ENCODE measurements around the gene WDR73. TPM values are rescaled to one million over a fixed set of nuclear protein-coding genes. Genes with fewer than 3 reads are reported as not detected.
A peak's percentile ranks its signal among the peaks of the same experiment; 100 is the strongest.

The WDR73 gene
- polyA plus RNA-seq, 2 of the 4 experiments (the other 2 are of a cell fraction), result 41.0 to 44.7 TPM

DNA sequence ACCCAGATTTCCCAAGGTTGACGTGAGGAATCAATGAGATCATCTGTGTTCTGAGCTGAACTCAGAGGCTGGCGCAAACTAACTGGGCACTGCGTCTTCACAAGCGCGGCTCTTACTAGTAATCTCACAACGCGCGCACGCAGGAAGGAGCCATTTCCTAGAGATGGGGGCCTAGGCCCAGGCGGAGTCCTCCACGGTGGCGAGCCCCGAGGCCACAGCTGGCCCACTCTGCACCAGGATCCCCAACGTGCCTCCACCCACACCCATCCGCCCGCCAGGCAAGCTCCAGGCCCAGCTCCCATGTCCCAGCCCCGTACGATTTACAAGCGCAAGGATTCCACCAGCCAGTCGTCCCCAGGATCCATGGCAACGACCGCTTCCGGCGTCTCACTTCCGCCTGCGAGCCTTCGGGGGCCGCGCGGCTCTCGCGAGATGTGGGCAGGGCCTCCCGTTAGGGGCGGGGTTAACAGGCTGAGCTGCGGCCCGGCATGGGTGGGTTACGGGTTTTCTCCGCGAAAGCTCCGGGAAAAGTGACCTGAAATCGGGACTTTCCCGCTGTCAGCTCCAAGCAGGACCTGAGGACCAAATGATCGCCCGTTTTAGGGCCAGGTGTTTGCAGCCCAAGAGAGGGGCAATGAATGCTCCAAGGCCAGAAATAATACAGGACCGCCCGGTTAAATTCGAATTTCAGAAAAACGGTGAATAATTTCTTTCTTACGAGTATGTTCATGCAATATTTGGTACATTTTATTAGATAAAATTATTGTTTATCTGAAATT is at the start of gene WDR73 (continued):
- TF ChIP-seq HOXB13 (CRISPR knock-in tag; IDR thresholded peaks at IDR 0.05; ENCODE audit: low read depth) (no peak), NFE2L2 (conservative IDR thresholded peaks at IDR 0.05; ENCODE audit: low read length) (no peak), EP300 (IDR thresholded peaks at IDR 0.05) (no peak), JUN (IDR thresholded peaks at IDR 0.05) (peak; percentile 83 to 84), ELK1 (IDR thresholded peaks at IDR 0.05; ENCODE audit: low read depth, low read length) (peak; percentile 27; the same call in 1 of the 2 replicates)
- TF ChIP-seq, protein P1, sequence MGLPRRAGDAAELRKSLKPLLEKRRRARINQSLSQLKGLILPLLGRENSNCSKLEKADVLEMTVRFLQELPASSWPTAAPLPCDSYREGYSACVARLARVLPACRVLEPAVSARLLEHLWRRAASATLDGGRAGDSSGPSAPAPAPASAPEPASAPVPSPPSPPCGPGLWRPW (IDR thresholded peaks at IDR 0.05), result no peak

DNA sequence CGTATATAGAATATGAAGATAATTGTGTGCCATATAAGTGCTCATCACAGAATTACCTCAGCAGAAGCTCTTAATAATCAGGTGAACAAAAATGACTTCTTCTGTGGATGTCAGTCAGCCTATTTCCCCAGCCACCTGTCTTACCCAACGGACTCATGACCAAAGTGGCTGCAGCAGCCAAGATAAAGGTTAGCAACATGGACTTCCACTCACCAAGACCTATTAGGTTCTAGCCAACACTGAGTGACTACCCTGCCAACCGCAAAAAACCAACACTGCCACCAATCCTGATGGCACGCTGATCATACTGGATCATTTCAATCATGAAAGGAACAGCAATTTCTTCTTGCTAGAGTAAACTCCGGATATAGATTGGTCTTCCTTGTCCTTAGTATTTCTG is 49.7 kb upstream of the WDR73 start:
- Histone ChIP-seq H3K27ac (no peak overlapping the region), H3K4me1 (peaks cover 26% of the 10 kb centered on the region), H3K9me3 (no peaks in the 10 kb centered on the region), H3K4me3 (no peak overlapping the region), H3K4me2 (no peak overlapping the region)
- FAIRE-seq, result no peak
- ChIA-PET CTCF (interaction anchor here (0.8 to 3.8 kb wide), 4 partner anchors 46 to 232 kb away, joined by 4 to 23 read pairs (median 6); partner anchors contain the start of gene NMB), POLR2A (interaction anchor here (0.6 to 1.6 kb wide), 2 partner anchors 12 to 46 kb away, joined by 4 to 5 read pairs; partner anchors contain the start of genes NMB and SEC11A)
- TF ChIP-seq MAX (IDR thresholded peaks at IDR 0.05) (no peak), ZC3H11A (IDR thresholded peaks at IDR 0.05) (no peak), GATA3 (IDR thresholded peaks at IDR 0.05; ENCODE audit: borderline replicate concordance) (no peak), MAFK (IDR thresholded peaks at IDR 0.05; ENCODE audit: partially characterized antibody) (no peak)
- 90% methylated on average over 5 of the region's 5 CpGs for WGBS (ENCODE audit: missing lambda C conversion rate)
- ATAC-seq, result no peak
- no peak for DNase-seq (ENCODE audit: low read depth in 1 of 2, low spot score in 1 of 2)

DNA sequence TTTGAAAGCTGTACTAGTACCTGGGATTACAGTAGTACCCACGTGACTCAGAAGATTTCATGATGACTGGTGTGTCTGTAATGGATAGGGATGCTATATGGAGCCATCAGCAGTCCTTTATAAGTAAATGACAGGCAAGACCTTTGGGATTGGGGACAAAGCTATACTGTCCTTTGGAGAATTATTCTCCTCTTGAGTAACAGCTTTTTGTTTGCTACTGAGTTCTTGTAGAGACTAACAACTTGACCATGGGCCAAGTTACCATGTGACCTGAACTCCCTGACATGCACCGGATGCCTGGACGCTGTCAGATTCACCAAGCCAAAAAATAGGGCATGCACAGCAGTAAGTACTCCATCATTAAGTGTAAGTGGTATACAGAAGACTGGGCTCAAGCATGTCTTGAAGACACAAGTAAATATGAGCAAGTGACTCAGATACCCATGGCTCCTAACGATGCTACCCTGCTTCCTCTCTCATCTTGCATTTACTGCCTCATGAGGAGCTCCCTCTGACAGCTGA is 48.9 kb upstream of the WDR73 start:
- CTCF ChIA-PET, result interaction anchor here (0.9 to 3.8 kb wide), 5 partner anchors 45 to 341 kb away, joined by 4 to 23 read pairs (median 6); partner anchors contain the start of gene NMB
- H3K4me3 ChIP-seq, result no peak overlapping the region
- H3K4me2 ChIP-seq, result no peak overlapping the region
- H3K9me3 ChIP-seq, result no peaks in the 10 kb centered on the region
- DNase-seq (ENCODE audit: low read depth in 1 of 2, low spot score in 1 of 2) (no peak), FAIRE-seq (no peak), ATAC-seq (peak; percentile 23 to 37; a peak in 3 of 6 replicates)
- 85% methylated on average over 4 of the region's 4 CpGs for WGBS (ENCODE audit: missing lambda C conversion rate)
- POLR2A ChIA-PET, result interaction anchor here (0.5 to 1.6 kb wide), 3 partner anchors 13 to 115 kb away, joined by 4 to 5 read pairs (median 4); partner anchors contain the start of genes NMB and SEC11A
- H3K4me1 ChIP-seq, result peaks cover 24% of the 10 kb centered on the region
- H3K27ac ChIP-seq, result no peak overlapping the region
- no peak for TF ChIP-seq SMC3 (IDR thresholded peaks at IDR 0.05)
- TF ChIP-seq SREBF2 (IDR thresholded peaks at IDR 0.05), result no peak
- no peak for TF ChIP-seq TFCP2L1 (CRISPR knock-in tag; IDR thresholded peaks at IDR 0.05)
- TF ChIP-seq NPAS2 (CRISPR knock-in tag; IDR thresholded peaks at IDR 0.05; ENCODE audit: borderline replicate concordance), result no peak
- no peak for TF ChIP-seq KDM5A (IDR thresholded peaks at IDR 0.05)
- no peak for TF ChIP-seq NFE2L2 (conservative IDR thresholded peaks at IDR 0.05; ENCODE audit: low read length)
- TF ChIP-seq ZC3H11A (IDR thresholded peaks at IDR 0.05), result no peak
- no peak for TF ChIP-seq REST (IDR thresholded peaks at IDR 0.05)
- no peak for TF ChIP-seq RNF2 (IDR thresholded peaks at IDR 0.05; ENCODE audit: borderline replicate concordance, low read depth)
- no peak for TF ChIP-seq ZFP36 (IDR thresholded peaks at IDR 0.05; ENCODE audit: borderline replicate concordance, partially characterized antibody)
- no peak for TF ChIP-seq TP53 (CRISPR knock-in tag; IDR thresholded peaks at IDR 0.05)
- no peak for TF ChIP-seq RARB (CRISPR knock-in tag; IDR thresholded peaks at IDR 0.05)
- TF ChIP-seq ZNF302 (CRISPR knock-in tag; IDR thresholded peaks at IDR 0.05), result no peak
- no peak for TF ChIP-seq GATA3 (IDR thresholded peaks at IDR 0.05; ENCODE audit: borderline replicate concordance)
- TF ChIP-seq RAD21 (conservative IDR thresholded peaks at IDR 0.05 in 1 of 2, IDR thresholded peaks at IDR 0.05 in 1 of 2), result no peak
- TF ChIP-seq KDM1A (IDR thresholded peaks at IDR 0.05; ENCODE audit: low read depth), result no peak
- no peak for TF ChIP-seq FOSL2 (IDR thresholded peaks at IDR 0.05)
- no peak for TF ChIP-seq FOSL2 (CRISPR knock-in tag; IDR thresholded peaks at IDR 0.05)
